ENCODE data around the gene AP2A1. TPM values are rescaled to one million over a fixed set of nuclear protein-coding genes. Genes with fewer than 3 reads are reported as not detected.

The AP2A1 gene
- total RNA-seq, 1 experiment from 2014 or later: 119 TPM

- Mint-ChIP-seq H3K9me3 (no peaks in the 10 kb centered on the region), H3K4me1 (no peaks in the 10 kb centered on the region), H3K27ac (no peak overlapping the region), H3K27me3 (ENCODE audit: low read depth) (no peaks in the 10 kb centered on the region), H3K4me3 (no peak overlapping the region), H3K36me3 (peaks cover 39% of the 10 kb centered on the region)
- POLR2A ChIA-PET: no interaction called here
- ATAC-seq (0 out of 2 replicates have a peak, but pooled peaks have one; percentile 28), DNase-seq (ENCODE audit: low spot score) (no peak)
- no peak for TF ChIP-seq USF1 (CRISPR knock-in tag; IDR thresholded peaks at IDR 0.05)
- CTCF ChIA-PET: no interaction called here
Observed at GRCh38 chr19:49790866-49791265, 24.1 kb downstream of the AP2A1 start.

- no peaks in the 10 kb centered on the region for H3K27me3 Mint-ChIP-seq (ENCODE audit: low read depth)
- H3K4me3 Mint-ChIP-seq: no peak overlapping the region
- ChIA-PET CTCF (no interaction called here), POLR2A (no interaction called here)
- H3K27ac Mint-ChIP-seq: no peak overlapping the region
- DNase-seq (ENCODE audit: low spot score): no peak
- H3K9me3 Mint-ChIP-seq: no peaks in the 10 kb centered on the region
- H3K4me1 Mint-ChIP-seq: no peaks in the 10 kb centered on the region
- peaks cover 44% of the 10 kb centered on the region for H3K36me3 Mint-ChIP-seq
- TF ChIP-seq ELF4 (CRISPR knock-in tag; IDR thresholded peaks at IDR 0.05; ENCODE audit: low read depth): no peak
- TF ChIP-seq CREB1 (CRISPR knock-in tag; IDR thresholded peaks at IDR 0.05): no peak
- no peak for TF ChIP-seq CBFB (CRISPR knock-in tag; IDR thresholded peaks at IDR 0.05; ENCODE audit: low read depth)
- ATAC-seq: no peak
Observed at GRCh38 chr19:49791776-49792445, 25.1 kb downstream of the AP2A1 start.

- H3K4me3 Mint-ChIP-seq: no peak overlapping the region
- H3K27me3 Mint-ChIP-seq (ENCODE audit: low read depth): no peaks in the 10 kb centered on the region
- no peak for TF ChIP-seq NR3C1 (CRISPR knock-in tag; conservative IDR thresholded peaks at IDR 0.05; ENCODE audit: low read depth)
- no peak for TF ChIP-seq MYBL2 (CRISPR knock-in tag; IDR thresholded peaks at IDR 0.05)
- TF ChIP-seq E2F1 (CRISPR knock-in tag; IDR thresholded peaks at IDR 0.05): no peak
- TF ChIP-seq ZSCAN18 (CRISPR knock-in tag; IDR thresholded peaks at IDR 0.05): no peak
- CTCF ChIA-PET: interaction anchor here (1.2 kb wide), 1 partner anchor 12 kb away, joined by 6 read pairs; no protein-coding TSS in a partner anchor
- no peak; the same call in 1 of the 2 replicates for ATAC-seq
- POLR2A ChIA-PET: no interaction called here
- H3K27ac Mint-ChIP-seq: no peak overlapping the region
- H3K4me1 Mint-ChIP-seq: no peaks in the 10 kb centered on the region
- no peaks in the 10 kb centered on the region for H3K9me3 Mint-ChIP-seq
- peaks cover 38% of the 10 kb centered on the region for H3K36me3 Mint-ChIP-seq
- no peak for DNase-seq (ENCODE audit: low spot score)
Observed at GRCh38 chr19:49792829-49793560, 26.2 kb downstream of the AP2A1 start.

GRCh38 chr19:49793561-49793840, 26.7 kb downstream of the AP2A1 start:
- no peaks in the 10 kb centered on the region for H3K4me1 Mint-ChIP-seq
- DNase-seq (ENCODE audit: low spot score): no peak
- H3K36me3 Mint-ChIP-seq: peaks cover 34% of the 10 kb centered on the region
- H3K27me3 Mint-ChIP-seq (ENCODE audit: low read depth): no peaks in the 10 kb centered on the region
- H3K9me3 Mint-ChIP-seq: no peaks in the 10 kb centered on the region
- ChIA-PET CTCF (interaction anchor here (1.2 kb wide), 1 partner anchor 12 kb away, joined by 6 read pairs; no protein-coding TSS in a partner anchor), POLR2A (no interaction called here)
- ATAC-seq: no peak
- no peak overlapping the region for H3K4me3 Mint-ChIP-seq
- H3K27ac Mint-ChIP-seq: no peak overlapping the region
- TF ChIP-seq E2F1 (CRISPR knock-in tag; IDR thresholded peaks at IDR 0.05) (no peak), TP53 (CRISPR knock-in tag; IDR thresholded peaks at IDR 0.05) (no peak), SMAD3 (CRISPR knock-in tag; IDR thresholded peaks at IDR 0.05; ENCODE audit: borderline replicate concordance) (no peak), TCF7 (CRISPR knock-in tag; IDR thresholded peaks at IDR 0.05; ENCODE audit: low read depth) (no peak), GTF2I (CRISPR knock-in tag; conservative IDR thresholded peaks at IDR 0.05) (no peak), KAT7 (CRISPR knock-in tag; IDR thresholded peaks at IDR 0.05; ENCODE audit: borderline replicate concordance) (no peak), NFYB (CRISPR knock-in tag; conservative IDR thresholded peaks at IDR 0.05; ENCODE audit: low read depth) (no peak), IRF2 (CRISPR knock-in tag; IDR thresholded peaks at IDR 0.05; ENCODE audit: borderline replicate concordance, low read depth) (no peak), ELF4 (CRISPR knock-in tag; IDR thresholded peaks at IDR 0.05; ENCODE audit: low read depth) (no peak)
